ENCODE data around the gene ESR1. TPM values are rescaled to one million over a fixed set of nuclear protein-coding genes. Genes with fewer than 3 reads are reported as not detected.

Gene ESR1
- total RNA-seq, 4 donors from 2014 or later = 2.1 to 6.9 (median 5.2) TPM

- Histone ChIP-seq H3K9me3 (no peaks in the 10 kb centered on the region), H3K4me3 (no peak overlapping the region), H3K36me3 (no peaks in the 10 kb centered on the region), H3K27ac (no peak overlapping the region), H3K27me3 (no peaks in the 10 kb centered on the region), H3K4me1 (peaks cover 0 to 3% (median 0%) of the 10 kb centered on the region in 4 donors)
- 40 to 44% methylated on average over 5 of the region's 5 CpGs for WGBS, 2 donors
- no peak for DNase-seq (ENCODE audit: low spot score in 2 of 2)
- no peak for TF ChIP-seq POLR2A (IDR thresholded peaks at IDR 0.05)
- TF ChIP-seq EP300 (IDR thresholded peaks at IDR 0.05) = no peak
- TF ChIP-seq CTCF (IDR thresholded peaks at IDR 0.05) = no peak
These were observed 289.5 kb downstream of the ESR1 start for GRCh38 chr6:152096863-152097496.

DNA sequence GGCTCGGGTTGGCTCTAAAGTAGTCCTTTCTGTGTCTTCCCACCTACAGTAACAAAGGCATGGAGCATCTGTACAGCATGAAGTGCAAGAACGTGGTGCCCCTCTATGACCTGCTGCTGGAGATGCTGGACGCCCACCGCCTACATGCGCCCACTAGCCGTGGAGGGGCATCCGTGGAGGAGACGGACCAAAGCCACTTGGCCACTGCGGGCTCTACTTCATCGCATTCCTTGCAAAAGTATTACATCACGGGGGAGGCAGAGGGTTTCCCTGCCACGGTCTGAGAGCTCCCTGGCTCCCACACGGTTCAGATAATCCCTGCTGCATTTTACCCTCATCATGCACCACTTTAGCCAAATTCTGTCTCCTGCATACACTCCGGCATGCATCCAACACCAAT, 291.2 kb downstream of the ESR1 start:
- no peak for DNase-seq (ENCODE audit: low spot score in 2 of 2)
- Histone ChIP-seq H3K36me3 (no peaks in the 10 kb centered on the region), H3K27me3 (no peaks in the 10 kb centered on the region), H3K4me1 (peaks cover 0 to 3% (median 0%) of the 10 kb centered on the region in 4 donors), H3K27ac (no peak overlapping the region), H3K4me3 (no peak overlapping the region), H3K9me3 (no peaks in the 10 kb centered on the region)
- TF ChIP-seq EP300 (IDR thresholded peaks at IDR 0.05) = no peak
- 89 to 93% methylated on average over 14 of the region's 14 CpGs for WGBS, 2 donors

DNA sequence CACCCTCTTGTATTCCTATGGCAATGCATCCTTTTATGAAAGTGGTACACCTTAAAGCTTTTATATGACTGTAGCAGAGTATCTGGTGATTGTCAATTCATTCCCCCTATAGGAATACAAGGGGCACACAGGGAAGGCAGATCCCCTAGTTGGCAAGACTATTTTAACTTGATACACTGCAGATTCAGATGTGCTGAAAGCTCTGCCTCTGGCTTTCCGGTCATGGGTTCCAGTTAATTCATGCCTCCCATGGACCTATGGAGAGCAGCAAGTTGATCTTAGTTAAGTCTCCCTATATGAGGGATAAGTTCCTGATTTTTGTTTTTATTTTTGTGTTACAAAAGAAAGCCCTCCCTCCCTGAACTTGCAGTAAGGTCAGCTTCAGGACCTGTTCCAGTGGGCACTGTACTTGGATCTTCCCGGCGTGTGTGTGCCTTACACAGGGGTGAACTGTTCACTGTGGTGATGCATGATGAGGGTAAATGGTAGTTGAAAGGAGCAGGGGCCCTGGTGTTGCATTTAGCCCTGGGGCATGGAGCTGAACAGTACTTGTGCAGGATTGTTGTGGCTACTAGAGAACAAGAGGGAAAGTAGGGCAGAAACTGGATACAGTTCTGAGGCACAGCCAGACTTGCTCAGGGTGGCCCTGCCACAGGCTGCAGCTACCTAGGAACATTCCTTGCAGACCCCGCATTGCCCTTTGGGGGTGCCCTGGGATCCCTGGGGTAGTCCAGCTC, 292.1 kb downstream of the ESR1 start:
- no peak for DNase-seq (ENCODE audit: low spot score in 2 of 2)
- TF ChIP-seq POLR2A (IDR thresholded peaks at IDR 0.05) = no peak
- no peak for TF ChIP-seq EP300 (IDR thresholded peaks at IDR 0.05)
- TF ChIP-seq CTCF (IDR thresholded peaks at IDR 0.05) = no peak
- Histone ChIP-seq H3K9me3 (no peaks in the 10 kb centered on the region), H3K4me3 (no peak overlapping the region), H3K36me3 (no peaks in the 10 kb centered on the region), H3K4me1 (peaks cover 0 to 3% (median 0%) of the 10 kb centered on the region in 4 donors), H3K27ac (peak overlapping the region in 1 of 4 donors; percentile 9), H3K27me3 (no peaks in the 10 kb centered on the region)
- 70 to 79% methylated on average over 4 of the region's 4 CpGs for WGBS, 2 donors

DNA sequence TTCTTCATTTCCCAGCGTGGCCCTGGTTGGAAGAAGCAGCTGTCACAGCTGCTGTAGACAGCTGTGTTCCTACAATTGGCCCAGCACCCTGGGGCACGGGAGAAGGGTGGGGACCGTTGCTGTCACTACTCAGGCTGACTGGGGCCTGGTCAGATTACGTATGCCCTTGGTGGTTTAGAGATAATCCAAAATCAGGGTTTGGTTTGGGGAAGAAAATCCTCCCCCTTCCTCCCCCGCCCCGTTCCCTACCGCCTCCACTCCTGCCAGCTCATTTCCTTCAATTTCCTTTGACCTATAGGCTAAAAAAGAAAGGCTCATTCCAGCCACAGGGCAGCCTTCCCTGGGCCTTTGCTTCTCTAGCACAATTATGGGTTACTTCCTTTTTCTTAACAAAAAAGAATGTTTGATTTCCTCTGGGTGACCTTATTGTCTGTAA, 292.7 kb downstream of the ESR1 start:
- Histone ChIP-seq H3K4me1 (peaks cover 0 to 3% (median 0%) of the 10 kb centered on the region in 4 donors), H3K27ac (peak overlapping the region in 1 of 4 donors; percentile 9)
- no peak for DNase-seq (ENCODE audit: low spot score in 2 of 2)

DNA sequence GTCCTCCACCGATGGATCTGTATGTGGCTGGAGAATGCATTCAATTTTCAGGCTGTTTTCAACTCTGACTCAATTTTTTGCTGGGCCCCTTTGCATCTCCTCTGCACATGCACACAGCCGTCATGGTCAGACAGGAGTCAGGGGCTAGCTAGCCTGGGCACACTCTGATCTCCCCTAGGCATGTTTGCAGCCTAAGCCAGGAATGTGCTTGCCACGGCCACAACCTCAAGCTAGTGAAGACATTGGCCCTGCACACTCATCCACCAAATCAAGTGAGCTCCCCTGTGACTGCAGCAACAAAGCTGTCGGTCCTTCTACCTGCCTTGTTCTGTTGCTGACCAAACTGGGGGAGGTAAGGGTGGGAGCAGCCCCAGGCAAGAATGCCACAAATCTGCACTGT, 300.5 kb downstream of the ESR1 start:
- no peak for DNase-seq (ENCODE audit: low spot score in 2 of 2)

More for the DNA sequence above, 292.7 kb downstream of the ESR1 start:
- no peaks in the 10 kb centered on the region for H3K36me3 ChIP-seq
- WGBS, 2 donors = 44 to 48% methylated on average over 7 of the region's 7 CpGs
- no peaks in the 10 kb centered on the region for H3K9me3 ChIP-seq
- H3K27me3 ChIP-seq = no peaks in the 10 kb centered on the region
- no peak for TF ChIP-seq EP300 (IDR thresholded peaks at IDR 0.05)
- TF ChIP-seq CTCF (IDR thresholded peaks at IDR 0.05) = no peak
- TF ChIP-seq POLR2A (IDR thresholded peaks at IDR 0.05) = no peak
- no peak overlapping the region for H3K4me3 ChIP-seq

More for the DNA sequence above, 300.5 kb downstream of the ESR1 start:
- Histone ChIP-seq H3K4me3 (no peak overlapping the region), H3K36me3 (no peaks in the 10 kb centered on the region), H3K27me3 (no peaks in the 10 kb centered on the region), H3K4me1 (peaks cover 0 to 23% (median 3%) of the 10 kb centered on the region in 4 donors), H3K9me3 (no peaks in the 10 kb centered on the region), H3K27ac (no peak overlapping the region)
- WGBS, 2 donors = 80 to 87% methylated on average over 4 of the region's 4 CpGs
- TF ChIP-seq CTCF (IDR thresholded peaks at IDR 0.05) (no peak), EP300 (IDR thresholded peaks at IDR 0.05) (no peak), POLR2A (IDR thresholded peaks at IDR 0.05) (no peak)

Measured in tibial nerve (tissue), 4 donors.